Measurements from ENCODE around the gene ANKUB1. TPM values are rescaled to one million over a fixed set of nuclear protein-coding genes. Genes with fewer than 3 reads are reported as not detected.

Gene ANKUB1
- total RNA-seq, 2 donors from 2014 or later = not detected

DNA sequence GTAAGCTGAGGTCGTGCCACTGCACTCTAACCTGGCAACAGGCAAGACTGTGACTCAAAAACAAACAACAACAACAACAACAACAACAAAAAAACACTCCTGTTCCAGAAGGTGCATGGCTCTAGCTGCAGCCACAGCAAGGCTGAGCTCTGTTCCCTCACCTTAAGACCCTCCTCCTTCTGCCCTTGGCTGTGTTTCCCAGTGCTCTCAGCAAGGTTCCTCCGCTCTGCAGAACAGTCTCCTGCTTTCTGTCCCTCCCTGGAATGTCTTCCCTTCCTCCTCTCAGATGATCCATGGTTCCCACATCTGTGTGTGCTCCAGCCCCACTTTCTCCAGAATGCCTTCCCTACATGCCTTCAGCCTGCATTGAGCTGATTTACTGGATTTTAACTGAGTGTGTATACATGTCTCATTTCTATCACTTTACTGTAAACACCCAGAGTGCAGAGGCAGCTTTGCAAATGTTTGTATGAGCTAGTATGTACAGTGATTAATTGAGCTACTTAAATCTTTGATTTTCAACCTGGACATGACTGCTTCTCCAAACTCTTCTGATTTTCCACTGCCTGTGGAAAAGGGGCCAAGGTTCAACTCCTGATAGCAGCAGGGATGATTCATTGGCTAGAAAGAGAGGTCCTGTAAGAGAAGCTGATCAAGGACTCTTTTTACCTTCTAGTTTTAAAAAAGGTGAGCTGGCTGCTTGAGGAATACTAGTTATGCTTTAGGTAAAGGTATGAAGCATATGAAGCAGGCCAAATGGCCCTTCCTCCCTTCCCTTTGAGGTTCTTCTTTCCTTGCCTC, 14.7 kb downstream of the ANKUB1 start:
- 83% methylated on average over 2 of the region's 2 CpGs for WGBS
- Histone ChIP-seq H3K4me1 (replicated peaks) (no peaks in the 10 kb centered on the region), H3K27me3 (replicated peaks; ENCODE audit: insufficient read depth) (no peaks in the 10 kb centered on the region), H3K36me3 (no peaks in the 10 kb centered on the region), H3K9me3 (no peaks in the 10 kb centered on the region), H3K4me3 (no peak overlapping the region), H3K27ac (no peak overlapping the region)
- no peak for DNase-seq (ENCODE audit: low spot score)
- no peak for TF ChIP-seq POLR2AphosphoS5 (IDR thresholded peaks at IDR 0.05)
- no peak for TF ChIP-seq CTCF (IDR thresholded peaks at IDR 0.05)
- intact Hi-C loops (cut with DNase I) = loop anchor here (10.0 kb wide), 1 partner anchor 283 kb away; no protein-coding TSS in a partner anchor

DNA sequence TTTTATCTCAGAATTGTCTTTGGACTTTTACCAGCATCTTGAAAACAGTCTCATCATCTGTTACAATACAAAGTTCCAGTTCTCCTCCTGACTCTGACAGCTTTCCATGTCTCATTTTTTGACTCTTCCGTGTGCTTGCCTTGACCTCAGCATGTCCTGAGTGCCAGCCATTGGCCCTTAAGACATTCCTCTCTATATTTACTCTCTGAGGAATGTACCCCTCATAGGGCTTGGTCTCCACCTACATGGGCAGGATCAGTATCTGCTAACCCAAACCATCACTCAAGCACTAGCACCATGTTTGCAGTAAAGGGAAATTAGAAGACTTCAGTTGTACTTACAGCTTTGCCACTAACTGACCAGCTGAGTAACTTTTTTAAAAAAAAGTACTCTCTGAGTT, 16.2 kb downstream of the ANKUB1 start:
- TF ChIP-seq POLR2A (IDR thresholded peaks at IDR 0.05) (no peak), POLR2AphosphoS5 (IDR thresholded peaks at IDR 0.05) (no peak), CTCF (IDR thresholded peaks at IDR 0.05) (no peak)
- WGBS = 88% methylated on average over 1 of the region's 1 CpG
- no peaks in the 10 kb centered on the region for H3K27me3 ChIP-seq (replicated peaks; ENCODE audit: insufficient read depth)
- H3K36me3 ChIP-seq = no peaks in the 10 kb centered on the region
- intact Hi-C loops (cut with DNase I) = loop anchor here (10.0 kb wide), 1 partner anchor 281 kb away; no protein-coding TSS in a partner anchor
- H3K9me3 ChIP-seq = no peaks in the 10 kb centered on the region
- no peak overlapping the region for H3K27ac ChIP-seq
- H3K4me3 ChIP-seq = no peak overlapping the region
- DNase-seq (ENCODE audit: low spot score) = no peak
- no peaks in the 10 kb centered on the region for H3K4me1 ChIP-seq (replicated peaks)

GRCh38 chr3:149772861-149773260, 19.5 kb downstream of the ANKUB1 start:
- no peaks in the 10 kb centered on the region for H3K27me3 ChIP-seq (replicated peaks; ENCODE audit: insufficient read depth)
- intact Hi-C loops (cut with DNase I) = loop anchor here (5.0 to 10.0 kb wide), 2 partner anchors 34 to 278 kb away; no protein-coding TSS in a partner anchor
- WGBS = 86% methylated on average over 2 of the region's 2 CpGs

GRCh38 chr3:149771652-149772271, 20.6 kb downstream of the ANKUB1 start:
- intact Hi-C loops (cut with DNase I) = loop anchor here (5.0 to 10.0 kb wide), 2 partner anchors 36 to 277 kb away; no protein-coding TSS in a partner anchor
- H3K4me1 ChIP-seq (replicated peaks) = no peaks in the 10 kb centered on the region
- no peaks in the 10 kb centered on the region for H3K27me3 ChIP-seq (replicated peaks; ENCODE audit: insufficient read depth)
- H3K4me3 ChIP-seq = no peak overlapping the region
- DNase-seq (ENCODE audit: low spot score) = peak; percentile 44
- H3K9me3 ChIP-seq = no peaks in the 10 kb centered on the region
- 58% methylated on average over 8 of the region's 8 CpGs for WGBS
- TF ChIP-seq CTCF (IDR thresholded peaks at IDR 0.05) = peak; percentile 40 to 66 (median 54)
- no peak for TF ChIP-seq POLR2A (IDR thresholded peaks at IDR 0.05)
- TF ChIP-seq POLR2AphosphoS5 (IDR thresholded peaks at IDR 0.05) = no peak
- H3K36me3 ChIP-seq = no peaks in the 10 kb centered on the region
- H3K27ac ChIP-seq = no peak overlapping the region

More at GRCh38 chr3:149772861-149773260, 19.5 kb downstream of the ANKUB1 start:
- no peak for DNase-seq (ENCODE audit: low spot score)
- no peak overlapping the region for H3K4me3 ChIP-seq
- TF ChIP-seq POLR2A (IDR thresholded peaks at IDR 0.05) (no peak), CTCF (IDR thresholded peaks at IDR 0.05) (no peak), POLR2AphosphoS5 (IDR thresholded peaks at IDR 0.05) (no peak)
- no peaks in the 10 kb centered on the region for H3K4me1 ChIP-seq (replicated peaks)
- H3K27ac ChIP-seq = no peak overlapping the region
- no peaks in the 10 kb centered on the region for H3K36me3 ChIP-seq
- no peaks in the 10 kb centered on the region for H3K9me3 ChIP-seq
